ENCODE measurements around the gene TMX3. TPM values are rescaled to one million over a fixed set of nuclear protein-coding genes. Genes with fewer than 3 reads are reported as not detected.

Gene TMX3
- polyA plus RNA-seq, 4 donors: 14.5 to 85.7 (median 33.8) TPM

DNA sequence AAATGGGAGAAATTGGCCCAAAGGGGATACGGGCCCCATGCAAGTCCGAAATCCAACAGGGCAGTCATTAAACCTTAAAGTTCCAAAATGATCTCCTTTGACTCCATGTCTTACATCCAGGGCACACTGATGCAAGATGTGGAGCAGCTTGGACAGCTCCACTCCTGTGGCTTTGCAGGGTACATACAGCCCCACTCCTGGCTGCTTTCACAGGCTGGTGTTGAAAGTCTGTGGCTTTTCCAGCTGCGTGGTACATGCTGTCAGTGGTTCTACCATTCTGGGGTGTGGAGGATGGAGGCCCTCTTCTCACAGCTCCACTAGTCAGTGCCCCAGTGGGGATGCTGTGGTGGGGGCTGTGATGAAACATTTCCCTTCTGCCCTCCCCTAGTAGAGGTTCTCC is 8.6 kb upstream of the TMX3 start:
- Histone ChIP-seq H3K4me3 (ENCODE audit: low read depth in 1 of 3, low read length in 3 of 3) (no peak overlapping the region), H3K4me1 (ENCODE audit: control insufficient read depth in 3 of 3, insufficient read depth in 2 of 3, low read depth in 1 of 3, low read length in 2 of 3) (no peaks in the 10 kb centered on the region), H3K36me3 (ENCODE audit: control insufficient read depth in 3 of 3, insufficient read depth in 2 of 3, low read depth in 1 of 3, low read length in 3 of 3) (no peaks in the 10 kb centered on the region), H3K9me3 (ENCODE audit: control insufficient read depth in 2 of 2, insufficient read depth in 1 of 2, low read depth in 1 of 2, low read length in 1 of 2) (peaks cover 0 to 7% of the 10 kb centered on the region in 2 donors), H3K27ac (ENCODE audit: low read depth in 1 of 3, low read length in 2 of 3) (no peak overlapping the region), H3K27me3 (ENCODE audit: control insufficient read depth in 3 of 3, insufficient read depth in 3 of 3, low read length in 3 of 3) (no peaks in the 10 kb centered on the region)
- DNase-seq (no peak), FAIRE-seq (no peak)
- 90 to 96% (median 95%) methylated on average over 3 of the region's 3 CpGs for WGBS, 3 donors

DNA sequence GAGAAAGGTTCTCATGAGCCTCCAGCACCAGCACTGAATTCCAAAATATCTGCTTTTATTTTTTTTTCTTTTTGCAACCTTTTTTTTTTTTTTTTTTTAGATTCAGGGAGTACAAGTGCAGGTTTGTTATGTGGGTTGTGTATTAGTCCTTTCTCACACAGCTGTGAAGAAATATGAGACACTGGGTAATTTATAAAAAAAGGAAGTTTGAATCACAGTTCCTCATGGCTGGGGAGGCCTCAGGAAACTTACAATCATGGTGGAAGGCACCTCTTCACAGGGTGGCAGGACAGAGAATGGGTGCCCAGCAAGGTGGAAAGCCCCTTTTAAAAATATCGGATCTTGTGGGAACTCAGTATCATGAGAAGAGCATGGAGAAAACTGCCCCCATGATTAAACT is 7.9 kb upstream of the TMX3 start:
- DNase-seq (no peak), FAIRE-seq (no peak)
- Histone ChIP-seq H3K36me3 (ENCODE audit: control insufficient read depth in 3 of 3, insufficient read depth in 2 of 3, low read depth in 1 of 3, low read length in 3 of 3) (no peaks in the 10 kb centered on the region), H3K9me3 (ENCODE audit: control insufficient read depth in 2 of 2, insufficient read depth in 1 of 2, low read depth in 1 of 2, low read length in 1 of 2) (peaks cover 0 to 7% of the 10 kb centered on the region in 2 donors), H3K4me1 (ENCODE audit: control insufficient read depth in 3 of 3, insufficient read depth in 2 of 3, low read depth in 1 of 3, low read length in 2 of 3) (no peaks in the 10 kb centered on the region), H3K27me3 (ENCODE audit: control insufficient read depth in 3 of 3, insufficient read depth in 3 of 3, low read length in 3 of 3) (no peaks in the 10 kb centered on the region), H3K4me3 (ENCODE audit: low read depth in 1 of 3, low read length in 3 of 3) (no peak overlapping the region), H3K27ac (ENCODE audit: low read depth in 1 of 3, low read length in 2 of 3) (no peak overlapping the region)
- WGBS, 3 donors: 90 to 96% (median 93%) methylated on average over 1 of the region's 1 CpG

DNA sequence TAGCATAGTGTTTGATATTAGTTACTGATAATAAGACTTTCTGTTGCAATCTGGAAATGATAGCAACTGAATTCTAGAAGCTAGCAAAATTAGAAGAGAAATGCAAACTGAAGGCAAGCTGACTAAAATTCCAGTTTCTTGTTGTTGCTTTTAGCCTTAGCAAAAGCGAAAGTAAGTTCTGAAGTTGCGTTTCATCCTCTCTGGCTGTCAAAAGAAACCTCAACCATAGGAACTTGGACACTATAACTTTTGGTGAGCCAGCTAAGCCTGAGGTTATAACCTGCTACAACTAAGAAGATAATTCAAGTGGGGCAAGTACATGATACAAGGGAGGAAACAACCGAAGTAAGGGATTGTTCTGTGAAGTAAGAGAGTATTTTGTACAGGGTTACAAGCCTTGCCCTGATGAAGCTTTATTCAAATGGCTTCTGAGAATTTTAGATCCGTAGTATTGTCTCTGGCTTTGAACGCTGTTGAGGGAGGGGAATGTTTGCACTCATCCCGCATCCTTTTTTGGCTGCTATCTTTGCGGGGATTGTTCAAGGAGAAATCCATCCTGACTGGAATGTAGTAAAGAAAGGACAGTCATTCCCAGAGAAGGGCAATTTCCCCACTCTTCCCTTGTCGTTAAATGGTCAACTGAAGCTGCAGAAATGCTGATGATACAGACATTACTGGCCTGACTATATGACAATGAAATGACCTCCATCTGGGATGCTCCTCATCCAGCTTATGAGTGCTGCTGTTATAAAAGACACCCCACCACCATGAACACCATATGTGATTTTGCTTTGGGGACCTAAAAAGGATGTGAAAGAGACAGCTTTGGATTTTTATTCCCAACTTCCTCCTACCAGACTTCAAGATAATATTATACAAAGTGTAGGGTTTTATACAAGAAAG is 7.0 kb upstream of the TMX3 start:
- Histone ChIP-seq H3K27ac (ENCODE audit: low read depth in 1 of 3, low read length in 2 of 3) (peak overlapping the region in 2 of 3 donors; percentile 36 to 70), H3K4me3 (ENCODE audit: low read depth in 1 of 3, low read length in 3 of 3) (peak overlapping the region in 1 of 3 donors; percentile 33)
- 16 to 45% (median 34%) methylated on average over 8 of the region's 8 CpGs for WGBS, 3 donors

DNA sequence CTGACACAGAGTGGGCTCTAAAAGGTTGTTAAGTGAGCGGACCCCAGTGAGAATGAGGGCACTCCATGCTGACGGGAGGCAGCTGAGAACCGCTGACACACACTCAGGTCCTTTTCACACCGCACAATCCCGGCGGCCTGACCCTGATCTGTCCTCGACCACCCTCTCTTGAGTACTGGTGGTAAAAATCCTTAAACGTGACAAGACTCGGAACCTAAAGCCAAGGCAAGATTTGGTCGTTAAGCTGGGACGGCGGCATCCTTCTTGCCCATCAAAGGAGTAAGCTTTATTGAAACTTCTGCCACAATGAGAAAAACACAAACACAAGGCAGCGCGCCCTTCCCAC is 569 bp downstream of the TMX3 start:
- Histone ChIP-seq H3K4me3 (ENCODE audit: low read depth in 1 of 3, low read length in 3 of 3) (peak overlapping the region; percentile 71 to 80 (median 74)), H3K27me3 (ENCODE audit: control insufficient read depth in 3 of 3, insufficient read depth in 3 of 3, low read length in 3 of 3) (no peaks in the 10 kb centered on the region), H3K36me3 (ENCODE audit: control insufficient read depth in 3 of 3, insufficient read depth in 2 of 3, low read depth in 1 of 3, low read length in 3 of 3) (peaks cover 0 to 13% (median 4%) of the 10 kb centered on the region in 3 donors), H3K4me1 (ENCODE audit: control insufficient read depth in 3 of 3, insufficient read depth in 2 of 3, low read depth in 1 of 3, low read length in 2 of 3) (peaks cover 2 to 10% (median 3%) of the 10 kb centered on the region in 3 donors), H3K9me3 (ENCODE audit: control insufficient read depth in 2 of 2, insufficient read depth in 1 of 2, low read depth in 1 of 2, low read length in 1 of 2) (no peaks in the 10 kb centered on the region), H3K27ac (ENCODE audit: low read depth in 1 of 3, low read length in 2 of 3) (peak overlapping the region in 2 of 3 donors; percentile 68 to 84)
- 0 to 1% (median 0%) methylated on average over 14 of the region's 14 CpGs for WGBS, 3 donors
- no peak for FAIRE-seq
- DNase-seq: no peak

More for the DNA sequence above, 7.0 kb upstream of the TMX3 start:
- DNase-seq (peak in 1 of 2 donors; percentile 38), FAIRE-seq (no peak)
- no peaks in the 10 kb centered on the region for H3K4me1 ChIP-seq (ENCODE audit: control insufficient read depth in 3 of 3, insufficient read depth in 2 of 3, low read depth in 1 of 3, low read length in 2 of 3)
- H3K36me3 ChIP-seq (ENCODE audit: control insufficient read depth in 3 of 3, insufficient read depth in 2 of 3, low read depth in 1 of 3, low read length in 3 of 3): no peaks in the 10 kb centered on the region
- H3K9me3 ChIP-seq (ENCODE audit: control insufficient read depth in 2 of 2, insufficient read depth in 1 of 2, low read depth in 1 of 2, low read length in 1 of 2): peaks cover 0 to 7% of the 10 kb centered on the region in 2 donors
- H3K27me3 ChIP-seq (ENCODE audit: control insufficient read depth in 3 of 3, insufficient read depth in 3 of 3, low read length in 3 of 3): no peaks in the 10 kb centered on the region

DNA sequence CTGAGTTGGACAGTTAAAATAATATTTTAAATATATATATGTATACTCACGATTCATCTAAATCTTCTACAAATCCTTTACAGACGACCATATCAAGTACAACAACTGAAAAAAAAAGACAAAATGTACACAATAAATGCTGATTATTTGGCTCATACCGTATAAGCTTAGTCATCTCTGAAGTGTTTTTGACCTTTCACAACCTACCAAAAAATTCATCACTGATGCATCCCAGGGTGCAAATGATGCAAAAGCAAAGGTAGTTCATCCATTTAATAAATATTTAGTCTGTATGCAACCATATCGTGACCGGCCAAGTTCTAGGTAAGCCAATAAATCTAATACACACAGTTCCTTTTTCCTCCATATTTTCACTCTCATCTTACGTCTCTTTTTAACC is 1.1 kb downstream of the TMX3 start:
- H3K4me1 ChIP-seq (ENCODE audit: control insufficient read depth in 3 of 3, insufficient read depth in 2 of 3, low read depth in 1 of 3, low read length in 2 of 3): peaks cover 2 to 10% (median 3%) of the 10 kb centered on the region in 3 donors
- no peaks in the 10 kb centered on the region for H3K9me3 ChIP-seq (ENCODE audit: control insufficient read depth in 2 of 2, insufficient read depth in 1 of 2, low read depth in 1 of 2, low read length in 1 of 2)
- no peak overlapping the region for H3K27ac ChIP-seq (ENCODE audit: low read depth in 1 of 3, low read length in 2 of 3)
- no peaks in the 10 kb centered on the region for H3K27me3 ChIP-seq (ENCODE audit: control insufficient read depth in 3 of 3, insufficient read depth in 3 of 3, low read length in 3 of 3)
- 14 to 20% (median 16%) methylated on average over 6 of the region's 6 CpGs for WGBS, 3 donors
- H3K4me3 ChIP-seq (ENCODE audit: low read depth in 1 of 3, low read length in 3 of 3): peak overlapping the region in 2 of 3 donors; percentile 74 to 80
- FAIRE-seq (peak; percentile 53), DNase-seq (no peak)
- H3K36me3 ChIP-seq (ENCODE audit: control insufficient read depth in 3 of 3, insufficient read depth in 2 of 3, low read depth in 1 of 3, low read length in 3 of 3): peaks cover 0 to 13% (median 4%) of the 10 kb centered on the region in 3 donors

DNA sequence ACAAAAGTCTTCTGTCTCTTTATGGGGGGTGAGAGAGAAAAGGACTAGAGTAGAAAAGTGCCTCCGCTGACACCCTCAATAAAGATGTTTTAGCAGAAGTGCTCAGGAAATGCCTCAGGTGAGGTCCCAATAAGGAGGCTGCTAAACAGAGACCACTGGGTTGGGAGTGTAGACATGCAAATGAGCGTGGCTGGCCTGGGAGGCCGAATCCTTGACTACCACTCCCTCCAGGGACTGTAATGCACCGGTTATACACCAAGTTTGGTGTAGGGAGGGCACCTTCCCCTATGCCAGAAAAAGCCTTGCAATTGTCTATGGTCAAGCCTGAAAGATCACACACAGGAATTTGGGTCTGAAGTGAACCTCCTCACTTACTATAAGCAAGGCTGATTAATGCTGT is 1.8 kb downstream of the TMX3 start:
- Histone ChIP-seq H3K27me3 (ENCODE audit: control insufficient read depth in 3 of 3, insufficient read depth in 3 of 3, low read length in 3 of 3) (no peaks in the 10 kb centered on the region), H3K4me1 (ENCODE audit: control insufficient read depth in 3 of 3, insufficient read depth in 2 of 3, low read depth in 1 of 3, low read length in 2 of 3) (peaks cover 2 to 10% (median 3%) of the 10 kb centered on the region in 3 donors), H3K27ac (ENCODE audit: low read depth in 1 of 3, low read length in 2 of 3) (no peak overlapping the region), H3K9me3 (ENCODE audit: control insufficient read depth in 2 of 2, insufficient read depth in 1 of 2, low read depth in 1 of 2, low read length in 1 of 2) (no peaks in the 10 kb centered on the region), H3K4me3 (ENCODE audit: low read depth in 1 of 3, low read length in 3 of 3) (no peak overlapping the region), H3K36me3 (ENCODE audit: control insufficient read depth in 3 of 3, insufficient read depth in 2 of 3, low read depth in 1 of 3, low read length in 3 of 3) (peaks cover 0 to 13% (median 4%) of the 10 kb centered on the region in 3 donors)
- FAIRE-seq (no peak), DNase-seq (no peak)
- 78 to 89% (median 84%) methylated on average over 4 of the region's 4 CpGs for WGBS, 3 donors

DNA sequence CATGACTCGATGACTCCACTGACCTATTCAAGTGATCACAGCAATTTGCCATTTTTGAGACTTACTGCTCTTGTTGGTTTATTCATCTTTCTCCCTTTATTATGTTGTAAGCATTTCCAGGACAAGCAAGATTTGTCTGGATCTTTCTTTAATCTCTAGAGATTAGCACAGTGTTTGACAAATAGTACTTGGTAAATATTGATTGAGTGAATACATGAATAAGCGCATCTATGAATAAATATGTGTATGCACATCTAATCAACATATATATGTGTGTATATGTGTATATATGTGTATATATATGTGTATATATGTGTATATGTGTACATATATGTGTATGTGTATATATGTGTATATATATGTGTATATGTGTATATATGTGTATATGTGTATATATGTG is 7.3 kb downstream of the TMX3 start:
- no peak for DNase-seq
- Histone ChIP-seq H3K4me1 (ENCODE audit: control insufficient read depth in 3 of 3, insufficient read depth in 2 of 3, low read depth in 1 of 3, low read length in 2 of 3) (no peaks in the 10 kb centered on the region), H3K4me3 (ENCODE audit: low read depth in 1 of 3, low read length in 3 of 3) (no peak overlapping the region), H3K9me3 (ENCODE audit: control insufficient read depth in 2 of 2, insufficient read depth in 1 of 2, low read depth in 1 of 2, low read length in 1 of 2) (no peaks in the 10 kb centered on the region), H3K27me3 (ENCODE audit: control insufficient read depth in 3 of 3, insufficient read depth in 3 of 3, low read length in 3 of 3) (no peaks in the 10 kb centered on the region), H3K27ac (ENCODE audit: low read depth in 1 of 3, low read length in 2 of 3) (no peak overlapping the region), H3K36me3 (ENCODE audit: control insufficient read depth in 3 of 3, insufficient read depth in 2 of 3, low read depth in 1 of 3, low read length in 3 of 3) (peaks cover 2 to 17% (median 9%) of the 10 kb centered on the region in 3 donors)
- FAIRE-seq: no peak
- 86 to 90% (median 87%) methylated on average over 2 of the region's 2 CpGs for WGBS, 3 donors

DNA sequence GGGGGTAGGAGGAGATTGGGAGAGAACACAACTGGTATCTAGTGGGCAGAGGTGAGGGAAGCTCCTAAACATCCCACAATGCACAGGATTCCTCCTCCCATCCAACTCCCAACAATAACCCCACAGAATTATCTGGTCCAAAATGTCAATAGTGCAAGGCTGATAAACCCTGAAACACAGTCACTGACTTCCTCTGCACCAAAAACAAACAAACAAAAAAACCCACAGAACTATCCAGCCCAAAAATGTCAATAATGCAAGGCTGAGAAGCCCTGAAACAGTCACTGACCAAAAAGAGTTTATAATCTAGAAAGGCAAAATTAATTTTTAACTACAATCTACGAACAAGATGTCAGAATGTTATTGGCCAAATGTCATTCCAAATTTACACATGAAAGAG is 9.8 kb downstream of the TMX3 start:
- H3K4me1 ChIP-seq (ENCODE audit: control insufficient read depth in 3 of 3, insufficient read depth in 2 of 3, low read depth in 1 of 3, low read length in 2 of 3): no peaks in the 10 kb centered on the region
- no peak overlapping the region for H3K4me3 ChIP-seq (ENCODE audit: low read depth in 1 of 3, low read length in 3 of 3)
- FAIRE-seq (no peak), DNase-seq (no peak)
- H3K36me3 ChIP-seq (ENCODE audit: control insufficient read depth in 3 of 3, insufficient read depth in 2 of 3, low read depth in 1 of 3, low read length in 3 of 3): peaks cover 2 to 7% (median 6%) of the 10 kb centered on the region in 3 donors
- WGBS, 3 donors: 74 to 88% (median 76%) methylated on average over 1 of the region's 1 CpG
- H3K9me3 ChIP-seq (ENCODE audit: control insufficient read depth in 2 of 2, insufficient read depth in 1 of 2, low read depth in 1 of 2, low read length in 1 of 2): no peaks in the 10 kb centered on the region
- no peak overlapping the region for H3K27ac ChIP-seq (ENCODE audit: low read depth in 1 of 3, low read length in 2 of 3)
- H3K27me3 ChIP-seq (ENCODE audit: control insufficient read depth in 3 of 3, insufficient read depth in 3 of 3, low read length in 3 of 3): no peaks in the 10 kb centered on the region

All from small intestine (tissue), 7 donors.